ENCODE data around the gene CNIH1.
"Not testable (repeated sequence)": the region's sequence is repeated elsewhere in the genome, so short reads cannot be mapped to it uniquely, and the experiment has no call there.

Gene CNIH1

GRCh38 chr14:54378893-54379292 lies 62.3 kb downstream of the CNIH1 start:
- DNase-seq: not testable (repeated sequence)

- DNase-seq: no peak
These were observed 63.7 kb downstream of the CNIH1 start for GRCh38 chr14:54377501-54377900.

GRCh38 chr14:54374117-54374884 lies 66.9 kb downstream of the CNIH1 start:
- no peak for DNase-seq

All from activated naive CD4-positive, alpha-beta T cell treated with Interleukin-2 at 50 U/mL for 16 hours (primary cell).